Right atrium auricular region (tissue), 2 donors: Measurements from ENCODE around the gene ACBD4. TPM values are rescaled to one million over a fixed set of nuclear protein-coding genes. Genes with fewer than 3 reads are reported as not detected.

ENCODE experiments used
- DNase-seq: peaks from one replicate; pipeline ENCODE4 v3.0.0-alpha.2; 2019; ENCODE audit warnings: low spot score
- H3K27ac ChIP-seq, 2 donors: fragments of 200-600 bp; sonication (generic); 1 replicate in 1 of 2; 2 replicates in 1 of 2; pipeline ENCODE4 v1.5.1; 2016 to 2019
- H3K27me3 ChIP-seq, 2 donors: fragments of 200-600 bp; sonication (generic); one replicate each; pipeline versions ENCODE4 v1.5.1 to v1.6.0; 2017 to 2019
- H3K36me3 ChIP-seq: fragments of 200-600 bp; sonication (generic); one replicate; pipeline ENCODE4 v1.5.1; 2016
- H3K4me1 ChIP-seq, 2 donors: fragments of 200-600 bp; sonication (generic); one replicate each; pipeline versions ENCODE4 v1.5.1 to v1.6.0; 2017 to 2019
- H3K4me3 ChIP-seq, 2 donors: fragments of 200-600 bp; sonication (generic); 1 replicate in 1 of 2; 2 replicates in 1 of 2; pipeline ENCODE4 v1.5.1; 2017 to 2019; ENCODE audit warnings: mild to moderate bottlenecking in 1 of 2, moderate library complexity in 1 of 2
- H3K9me3 ChIP-seq, 2 donors: fragments of 200-600 bp; sonication (generic); one replicate each; pipeline ENCODE4 v1.5.1; 2019
- total RNA-seq, 2 donors: library from RNA; depleted of rRNA; stranded (reverse); fragments of >200 nt; gene quantifications; one replicate each; pipeline ENCODE4 v1.1.0, GENCODE V29; 2016
- TF ChIP-seq, protein P1 (sequence below), 2 donors: fragments of 200-600 bp; sonication (generic); IDR thresholded peaks; one replicate each; pipeline ENCODE4 v1.5.1; 2019; ENCODE audit warnings: antibody characterized with exemption in 2 of 2

ACBD4 gene
- total RNA-seq, 2 donors from 2014 or later = 9.0 to 9.4 TPM

DNA sequence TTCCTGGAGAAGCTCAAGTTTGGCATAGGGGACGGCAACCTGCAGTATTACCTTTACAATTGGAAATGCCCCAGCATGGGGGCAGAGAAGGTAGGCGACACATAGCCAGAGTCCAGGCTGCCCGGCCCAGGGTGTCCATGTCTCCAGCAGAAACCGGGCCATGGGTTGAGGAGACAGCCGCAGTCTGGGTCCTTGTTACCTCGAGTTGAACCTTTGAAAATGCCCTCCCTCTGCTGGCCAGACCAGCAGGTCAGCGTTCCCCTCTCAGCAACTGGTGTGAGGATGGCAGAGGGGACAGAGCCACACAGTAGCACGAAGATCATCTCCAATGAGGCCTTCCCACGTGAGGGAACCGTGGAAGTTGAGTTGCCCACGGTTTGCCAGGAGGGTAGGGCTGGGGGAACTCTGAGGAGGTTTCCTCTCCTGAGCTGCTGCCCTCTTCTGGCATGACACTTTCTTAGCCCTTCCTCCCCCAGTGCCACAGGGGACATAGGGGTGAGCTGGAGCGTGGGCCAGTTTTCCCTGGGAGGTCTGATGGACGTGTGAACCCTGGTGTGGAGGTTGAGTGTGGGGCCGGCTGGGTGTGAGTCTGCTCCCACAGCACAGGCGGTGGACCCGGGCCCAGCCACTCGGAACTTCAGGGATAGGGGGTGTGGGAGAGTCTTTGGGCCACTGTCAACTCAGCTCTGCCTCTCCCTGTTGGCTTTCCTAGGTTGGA lies 30.4 kb upstream of the ACBD4 start:
- Histone ChIP-seq H3K4me1 (peaks cover 0 to 74% of the 10 kb centered on the region in 2 donors), H3K27ac (peak overlapping the region; percentile 72 to 87), H3K36me3 (peaks cover 88% of the 10 kb centered on the region)

DNA sequence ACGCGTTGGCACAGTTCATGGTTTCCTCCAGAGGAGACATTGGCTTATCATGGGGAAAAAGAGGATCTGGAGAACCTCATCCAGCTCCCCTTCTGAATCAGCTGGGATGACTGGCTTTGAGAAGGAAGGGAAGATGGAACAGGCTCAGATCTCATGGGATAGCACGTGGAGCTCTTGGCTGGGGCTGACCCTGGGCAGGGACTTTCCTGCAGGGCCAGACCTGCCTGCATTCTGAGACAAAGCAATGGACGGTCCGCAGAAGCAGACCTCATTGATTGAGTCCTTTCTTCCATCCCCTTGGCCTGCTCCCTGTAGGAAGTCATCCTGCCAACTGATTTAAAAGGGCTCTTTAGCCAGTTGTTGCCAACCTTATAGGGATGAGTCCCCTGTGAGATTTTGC lies 29.4 kb upstream of the ACBD4 start:
- H3K4me1 ChIP-seq = peaks cover 0 to 84% of the 10 kb centered on the region in 2 donors
- TF ChIP-seq, protein P1, sequence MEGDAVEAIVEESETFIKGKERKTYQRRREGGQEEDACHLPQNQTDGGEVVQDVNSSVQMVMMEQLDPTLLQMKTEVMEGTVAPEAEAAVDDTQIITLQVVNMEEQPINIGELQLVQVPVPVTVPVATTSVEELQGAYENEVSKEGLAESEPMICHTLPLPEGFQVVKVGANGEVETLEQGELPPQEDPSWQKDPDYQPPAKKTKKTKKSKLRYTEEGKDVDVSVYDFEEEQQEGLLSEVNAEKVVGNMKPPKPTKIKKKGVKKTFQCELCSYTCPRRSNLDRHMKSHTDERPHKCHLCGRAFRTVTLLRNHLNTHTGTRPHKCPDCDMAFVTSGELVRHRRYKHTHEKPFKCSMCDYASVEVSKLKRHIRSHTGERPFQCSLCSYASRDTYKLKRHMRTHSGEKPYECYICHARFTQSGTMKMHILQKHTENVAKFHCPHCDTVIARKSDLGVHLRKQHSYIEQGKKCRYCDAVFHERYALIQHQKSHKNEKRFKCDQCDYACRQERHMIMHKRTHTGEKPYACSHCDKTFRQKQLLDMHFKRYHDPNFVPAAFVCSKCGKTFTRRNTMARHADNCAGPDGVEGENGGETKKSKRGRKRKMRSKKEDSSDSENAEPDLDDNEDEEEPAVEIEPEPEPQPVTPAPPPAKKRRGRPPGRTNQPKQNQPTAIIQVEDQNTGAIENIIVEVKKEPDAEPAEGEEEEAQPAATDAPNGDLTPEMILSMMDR (IDR thresholded peaks at IDR 0.05) = no peak
- H3K9me3 ChIP-seq = no peaks in the 10 kb centered on the region
- no peaks in the 10 kb centered on the region for H3K27me3 ChIP-seq
- H3K4me3 ChIP-seq = no peak overlapping the region
- peak overlapping the region in 1 of 2 donors; percentile 86 for H3K27ac ChIP-seq
- H3K36me3 ChIP-seq = peaks cover 80% of the 10 kb centered on the region
- DNase-seq = no peak

More for the DNA sequence above, 30.4 kb upstream of the ACBD4 start:
- H3K9me3 ChIP-seq = no peaks in the 10 kb centered on the region
- no peak overlapping the region for H3K4me3 ChIP-seq
- no peak for DNase-seq
- TF ChIP-seq, protein P1 (IDR thresholded peaks at IDR 0.05) = no peak
- H3K27me3 ChIP-seq = no peaks in the 10 kb centered on the region

DNA sequence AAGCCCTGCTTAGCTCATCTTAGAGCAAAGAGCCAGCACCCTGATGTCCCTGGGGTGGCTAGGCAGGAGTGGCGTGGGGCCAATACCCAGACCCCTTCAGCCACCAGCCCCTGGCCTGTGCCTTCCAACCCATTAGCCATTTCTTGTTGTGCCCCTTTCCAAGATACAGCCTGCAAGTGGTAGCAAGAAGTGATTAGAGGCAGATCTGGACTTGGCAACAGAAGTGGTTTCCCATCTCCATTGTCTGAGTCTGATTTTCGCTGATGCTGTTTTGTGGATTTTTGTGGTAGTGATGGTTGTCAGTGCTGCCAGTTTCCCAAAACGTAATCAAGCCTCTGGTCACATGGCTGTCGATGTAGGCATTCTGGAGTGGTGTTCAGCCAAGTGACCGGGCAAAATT lies 28.9 kb upstream of the ACBD4 start:
- DNase-seq = no peak
- Histone ChIP-seq H3K27ac (peak overlapping the region in 1 of 2 donors; percentile 86), H3K27me3 (no peaks in the 10 kb centered on the region), H3K4me3 (no peak overlapping the region), H3K36me3 (peaks cover 76% of the 10 kb centered on the region), H3K9me3 (no peaks in the 10 kb centered on the region), H3K4me1 (peaks cover 0 to 89% of the 10 kb centered on the region in 2 donors)
- TF ChIP-seq, protein P1 (IDR thresholded peaks at IDR 0.05) = no peak

DNA sequence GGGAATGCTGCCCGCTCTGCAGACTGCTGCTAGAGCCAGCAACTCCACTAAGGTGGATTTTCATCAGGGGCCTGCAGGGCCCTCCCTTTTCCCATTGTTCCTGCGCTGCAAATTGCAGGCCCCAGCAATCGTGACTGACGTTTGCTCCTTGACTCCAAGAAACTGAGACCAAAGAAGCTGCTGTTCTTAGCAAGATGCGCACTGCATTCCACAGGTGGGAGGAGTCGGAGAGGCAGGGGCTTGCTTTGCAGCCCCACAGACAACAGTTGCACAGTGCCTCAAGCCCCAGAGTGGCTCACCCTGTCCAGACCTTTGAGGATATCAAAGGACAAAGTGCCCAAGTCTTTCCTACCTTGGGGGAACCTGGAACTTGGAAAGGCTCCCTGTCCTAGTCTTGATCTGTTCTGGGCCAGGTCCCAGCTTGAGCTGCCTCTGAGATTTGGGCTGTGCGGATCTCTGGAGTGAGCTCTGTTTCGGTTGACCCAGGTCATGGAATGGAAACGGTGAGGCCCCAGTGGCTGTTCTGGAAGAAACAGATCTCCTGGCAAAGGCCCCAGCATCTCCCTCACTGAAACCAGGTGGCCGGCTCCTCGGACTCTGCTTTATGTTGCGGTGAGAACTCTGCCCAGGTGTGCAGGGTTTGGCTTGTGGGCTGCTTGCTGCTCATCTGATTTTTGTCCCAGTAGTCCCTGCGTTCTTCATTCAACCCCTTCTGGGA lies 28.0 kb upstream of the ACBD4 start:
- TF ChIP-seq, protein P1 (IDR thresholded peaks at IDR 0.05) = no peak
- Histone ChIP-seq H3K4me3 (no peak overlapping the region), H3K4me1 (peaks cover 0 to 89% of the 10 kb centered on the region in 2 donors), H3K36me3 (peaks cover 70% of the 10 kb centered on the region), H3K27ac (peak overlapping the region in 1 of 2 donors; percentile 86), H3K27me3 (no peaks in the 10 kb centered on the region), H3K9me3 (no peaks in the 10 kb centered on the region)
- DNase-seq = no peak

DNA sequence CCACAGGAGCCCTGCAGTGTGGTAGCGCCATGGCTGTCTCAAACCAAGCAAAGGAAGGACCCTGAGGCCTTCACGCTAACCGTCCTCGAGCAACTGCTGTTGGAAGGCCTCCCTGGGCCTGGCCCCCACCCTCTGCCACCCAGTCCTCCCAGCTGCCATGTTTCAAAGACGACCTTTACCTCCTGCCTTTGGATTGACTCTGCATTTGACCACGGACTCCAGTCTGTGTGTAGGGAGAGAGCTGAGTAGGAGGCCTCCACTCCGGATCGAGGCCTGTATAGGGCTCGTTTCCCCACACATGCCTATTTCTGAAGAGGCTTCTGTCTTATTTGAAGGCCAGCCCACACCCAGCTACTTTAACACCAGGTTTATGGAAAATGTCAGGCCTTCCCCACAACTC lies 27.4 kb upstream of the ACBD4 start:
- H3K36me3 ChIP-seq = peaks cover 70% of the 10 kb centered on the region
- no peaks in the 10 kb centered on the region for H3K9me3 ChIP-seq
- no peak overlapping the region for H3K4me3 ChIP-seq
- H3K27ac ChIP-seq = peak overlapping the region in 1 of 2 donors; percentile 86
- H3K27me3 ChIP-seq = no peaks in the 10 kb centered on the region
- H3K4me1 ChIP-seq = peaks cover 0 to 84% of the 10 kb centered on the region in 2 donors
- no peak for DNase-seq
- TF ChIP-seq, protein P1 (IDR thresholded peaks at IDR 0.05) = no peak
